Measurements from ENCODE around the gene CELSR1. TPM values are rescaled to one million over a fixed set of nuclear protein-coding genes. Genes with fewer than 3 reads are reported as not detected.

The CELSR1 gene
- total RNA-seq, 2 experiments from 2014 or later = 1.0 to 1.1 TPM

- Mint-ChIP-seq H3K9me3 (no peaks in the 10 kb centered on the region), H3K4me1 (ENCODE audit: low read depth) (peaks cover 5% of the 10 kb centered on the region), H3K27me3 (no peaks in the 10 kb centered on the region), H3K27ac (no peak overlapping the region), H3K36me3 (ENCODE audit: low read depth) (no peaks in the 10 kb centered on the region), H3K4me3 (no peak overlapping the region)
- intact Hi-C loops (cut with DNase I, micrococcal nuclease) = loop anchor here in 1 of 2 experiments (10.0 kb wide), 1 partner anchor 113 kb away; no protein-coding TSS in a partner anchor
- TF ChIP-seq CTCF (IDR thresholded peaks at IDR 0.05) = no peak
- ChIA-PET CTCF (no interaction called here), POLR2A (no interaction called here)
- DNase-seq = no peak
- no peaks in the 10 kb centered on the region for H3K36me3 ChIP-seq (ENCODE audit: insufficient read depth, low read length)
- no peaks in the 10 kb centered on the region for H3K27me3 ChIP-seq (ENCODE audit: control insufficient read depth in 1 of 2, insufficient read depth in 2 of 2, low read length in 2 of 2)
- no peaks in the 10 kb centered on the region for H3K9me3 ChIP-seq (ENCODE audit: control insufficient read depth in 1 of 2, insufficient read depth in 1 of 2, low read length in 2 of 2)
- H3K27ac ChIP-seq (ENCODE audit: low read depth in 1 of 2, low read length in 2 of 2) = no peak overlapping the region
- peaks cover 7% of the 10 kb centered on the region for H3K4me1 ChIP-seq (ENCODE audit: insufficient read depth, low read length)
- H3K4me3 ChIP-seq (ENCODE audit: low read length) = no peak overlapping the region
- ATAC-seq (ENCODE audit: poor library complexity) = no peak
Measured at GRCh38 chr22:46392137-46392844, 145.1 kb downstream of the CELSR1 start.

- H3K9me3 ChIP-seq (ENCODE audit: control insufficient read depth in 1 of 2, insufficient read depth in 1 of 2, low read length in 2 of 2) = no peaks in the 10 kb centered on the region
- H3K4me1 ChIP-seq (ENCODE audit: insufficient read depth, low read length) = peaks cover 7% of the 10 kb centered on the region
- Mint-ChIP-seq H3K4me3 (no peak overlapping the region), H3K4me1 (ENCODE audit: low read depth) (peaks cover 5% of the 10 kb centered on the region), H3K27ac (no peak overlapping the region), H3K36me3 (ENCODE audit: low read depth) (no peaks in the 10 kb centered on the region), H3K27me3 (no peaks in the 10 kb centered on the region), H3K9me3 (no peaks in the 10 kb centered on the region)
- no peak for DNase-seq
- intact Hi-C loops (cut with DNase I, micrococcal nuclease) = loop anchor here in 1 of 2 experiments (10.0 kb wide), 1 partner anchor 113 kb away; no protein-coding TSS in a partner anchor
- ATAC-seq (ENCODE audit: poor library complexity) = no peak
- no peak overlapping the region for H3K4me3 ChIP-seq (ENCODE audit: low read length)
- H3K27ac ChIP-seq (ENCODE audit: low read depth in 1 of 2, low read length in 2 of 2) = no peak overlapping the region
- CTCF ChIA-PET = no interaction called here
- H3K27me3 ChIP-seq (ENCODE audit: control insufficient read depth in 1 of 2, insufficient read depth in 2 of 2, low read length in 2 of 2) = no peaks in the 10 kb centered on the region
- no peak for TF ChIP-seq CTCF (IDR thresholded peaks at IDR 0.05)
- POLR2A ChIA-PET = no interaction called here
- no peaks in the 10 kb centered on the region for H3K36me3 ChIP-seq (ENCODE audit: insufficient read depth, low read length)
Measured at GRCh38 chr22:46391486-46392136, 145.8 kb downstream of the CELSR1 start.

DNA sequence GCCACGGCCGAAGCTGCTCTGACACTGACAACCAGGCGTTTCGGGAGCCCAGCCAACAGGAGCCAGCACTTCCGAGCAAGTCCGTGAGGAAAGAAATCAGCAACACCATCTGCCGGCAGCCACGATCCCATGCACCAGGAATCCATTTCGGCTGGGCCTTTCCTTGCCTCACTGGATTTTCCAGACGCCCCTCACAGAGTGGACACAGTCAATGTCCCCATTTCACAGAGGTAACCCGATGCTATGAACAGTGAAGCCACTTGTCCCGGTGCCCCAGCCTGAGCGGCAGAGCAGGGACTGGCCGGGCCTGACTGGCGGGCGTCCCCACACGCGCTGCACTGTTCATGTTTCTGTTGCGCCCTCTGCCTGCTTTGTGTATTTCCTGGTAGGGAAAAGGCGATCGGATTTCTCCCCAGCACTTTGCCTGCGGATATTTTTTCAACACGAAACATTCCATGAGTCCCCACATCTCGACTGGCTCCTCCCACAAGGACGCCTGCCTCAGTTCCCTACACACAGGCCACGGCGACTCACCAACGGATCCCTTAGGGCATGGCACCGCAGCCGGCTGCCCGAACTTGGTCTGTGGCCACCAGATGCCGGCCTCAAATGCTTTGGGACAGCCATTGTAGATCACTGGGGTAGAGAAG, 146.6 kb downstream of the CELSR1 start:
- TF ChIP-seq CTCF (IDR thresholded peaks at IDR 0.05) = no peak
- no peak for DNase-seq
- POLR2A ChIA-PET = no interaction called here
- Histone ChIP-seq H3K36me3 (ENCODE audit: insufficient read depth, low read length) (no peaks in the 10 kb centered on the region), H3K27ac (ENCODE audit: low read depth in 1 of 2, low read length in 2 of 2) (no peak overlapping the region), H3K4me1 (ENCODE audit: insufficient read depth, low read length) (peaks cover 7% of the 10 kb centered on the region), H3K4me3 (ENCODE audit: low read length) (no peak overlapping the region), H3K27me3 (ENCODE audit: control insufficient read depth in 1 of 2, insufficient read depth in 2 of 2, low read length in 2 of 2) (no peaks in the 10 kb centered on the region), H3K9me3 (ENCODE audit: control insufficient read depth in 1 of 2, insufficient read depth in 1 of 2, low read length in 2 of 2) (no peaks in the 10 kb centered on the region)
- Mint-ChIP-seq H3K36me3 (ENCODE audit: low read depth) (no peaks in the 10 kb centered on the region), H3K4me3 (no peak overlapping the region), H3K27me3 (no peaks in the 10 kb centered on the region), H3K9me3 (no peaks in the 10 kb centered on the region), H3K27ac (no peak overlapping the region), H3K4me1 (ENCODE audit: low read depth) (peaks cover 5% of the 10 kb centered on the region)
- intact Hi-C loops (cut with DNase I, micrococcal nuclease) = loop anchor here in 1 of 2 experiments (10.0 kb wide), 1 partner anchor 114 kb away; no protein-coding TSS in a partner anchor
- ATAC-seq (ENCODE audit: poor library complexity) = no peak
- CTCF ChIA-PET = no interaction called here

Data from CD4-positive, alpha-beta T cell (primary cell).